Common myeloid progenitor, CD34-positive (primary cell): ENCODE results near the gene CLK2.
A peak's percentile ranks its signal among the peaks of the same experiment; 100 is the strongest.
"Not testable (repeated sequence)": the region's sequence is repeated elsewhere in the genome, so short reads cannot be mapped to it uniquely, and the experiment has no call there.

Source experiments
- CTCF ChIA-PET: fragments of 350-600 bp; sonication (Branson Sonifier 250); formaldehyde crosslinking; loops from one replicate; lab custom pipeline; 2021; ENCODE audit warnings: antibody characterized with exemption; lab: Charles Lee
- POLR2A ChIA-PET: fragments of 350-600 bp; sonication (Branson Sonifier 250); formaldehyde crosslinking; loops from one replicate; lab custom pipeline; 2021; ENCODE audit warnings: antibody characterized with exemption; lab: Charles Lee
- DNase-seq, 3 donors: peaks; one replicate each; pipeline versions ENCODE4 v3.0.0 to v3.0.0-alpha.2; 2013
- H3K27ac ChIP-seq, 2 experiments: 1 replicate in 1 of 2; 2 replicates in 1 of 2; pipeline ENCODE4 v1.7.0; 2013; ENCODE audit warnings: inconsistent platforms in 2 of 2, low read length in 2 of 2, mild to moderate bottlenecking in 2 of 2, low read depth in 1 of 2, moderate library complexity in 1 of 2; ENCODE audit not compliant: severe bottlenecking in 2 of 2, insufficient read depth in 1 of 2, poor library complexity in 1 of 2
- H3K27me3 ChIP-seq, 5 experiments: replicated peaks in 2 of 5; 1 replicate in 3 of 5; 2 replicates in 2 of 5; pipeline versions ENCODE4 v1.6.1 to v1.7.0; 2013; ENCODE audit warnings: low read length in 4 of 5, mild to moderate bottlenecking in 2 of 5, moderate library complexity in 2 of 5, inconsistent platforms in 1 of 5; ENCODE audit not compliant: insufficient read depth in 5 of 5, control insufficient read depth in 4 of 5
- H3K36me3 ChIP-seq, 4 experiments: 1 replicate in 2 of 4; 2 replicates in 2 of 4; pipeline versions ENCODE4 v1.6.1 to v1.7.0; 2013; ENCODE audit warnings: low read length in 3 of 4, control low read depth in 1 of 4, mild to moderate bottlenecking in 1 of 4; ENCODE audit not compliant: control insufficient read depth in 4 of 4, insufficient read depth in 4 of 4
- H3K4me1 ChIP-seq, 4 experiments: 1 replicate in 3 of 4; 2 replicates in 1 of 4; pipeline versions ENCODE4 v1.6.1 to v1.7.1; 2013; ENCODE audit warnings: low read length in 3 of 4, mild to moderate bottlenecking in 3 of 4, control low read depth in 1 of 4, inconsistent platforms in 1 of 4, moderate library complexity in 1 of 4; ENCODE audit not compliant: control insufficient read depth in 4 of 4, insufficient read depth in 4 of 4; ENCODE audit errors: control extremely low read depth in 1 of 4
- H3K4me3 ChIP-seq, 7 experiments: 1 replicate in 4 of 7; 2 replicates in 3 of 7; pipeline versions ENCODE4 v1.5.1 to v1.7.0; 2013; ENCODE audit warnings: mild to moderate bottlenecking in 7 of 7, low read length in 6 of 7, moderate library complexity in 6 of 7, inconsistent platforms in 2 of 7, low read depth in 2 of 7, control low read depth in 1 of 7; ENCODE audit not compliant: insufficient read depth in 4 of 7, control insufficient read depth in 1 of 7; ENCODE audit errors: extremely low read depth in 1 of 7
- H3K9me3 ChIP-seq, 5 experiments: 1 replicate in 4 of 5; 2 replicates in 1 of 5; pipeline versions ENCODE4 v1.6.1 to v1.7.1; 2013; ENCODE audit warnings: low read length in 4 of 5, mild to moderate bottlenecking in 2 of 5, inconsistent platforms in 1 of 5, low read depth in 1 of 5, moderate library complexity in 1 of 5; ENCODE audit not compliant: control insufficient read depth in 4 of 5, insufficient read depth in 2 of 5; ENCODE audit errors: control extremely low read depth in 1 of 5
- WGBS: methylation state at CpG from one replicate; pipeline ENCODE4 v1.1.5; 2013; ENCODE audit not compliant: insufficient coverage; 5-methylcytosine and 5-hydroxymethylcytosine counted together

CLK2 gene

DNA sequence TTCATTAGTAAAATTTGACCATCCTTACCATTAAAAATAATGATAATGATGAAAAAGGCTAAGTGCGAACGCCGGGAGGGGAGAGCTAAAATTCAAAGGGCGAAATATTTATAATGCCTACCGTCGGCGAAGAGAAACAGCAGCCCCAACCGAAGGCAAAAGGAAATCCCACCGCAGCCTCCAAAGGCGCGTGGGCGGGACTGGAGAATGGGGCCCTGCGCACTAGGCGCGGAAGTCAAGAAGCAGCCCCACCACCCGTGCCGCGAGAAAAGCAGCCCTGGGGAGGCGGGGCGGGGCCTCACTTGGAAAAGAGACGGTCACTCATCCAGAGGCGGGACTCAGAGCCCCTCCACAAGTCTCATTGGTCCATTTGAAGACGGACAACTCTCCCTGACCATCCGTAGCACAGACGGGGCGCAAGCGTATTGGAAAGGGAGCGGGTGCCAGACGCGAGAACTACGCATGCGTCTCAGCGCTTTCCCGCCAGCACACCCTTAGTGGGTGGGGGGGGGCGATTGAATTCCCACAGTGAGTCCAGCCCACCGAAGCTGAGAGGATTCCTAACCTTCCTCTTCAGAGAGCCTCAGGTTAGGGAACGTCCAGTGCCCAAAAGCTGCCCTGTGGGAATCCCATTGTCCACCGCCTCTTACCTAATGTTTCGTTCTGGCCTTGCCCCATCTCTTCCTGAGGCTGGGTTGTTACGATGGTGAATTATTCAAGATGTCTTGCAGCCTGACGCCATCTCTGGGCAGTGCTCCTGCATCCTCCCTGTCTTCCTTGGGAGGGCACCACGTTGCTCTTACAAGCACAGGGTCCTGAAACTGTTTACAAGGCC, 45.8 kb downstream of the CLK2 start:
- Histone ChIP-seq H3K9me3 (no peaks in the 10 kb centered on the region), H3K4me3 (peak overlapping the region in 6 of 7 experiments; percentile 68 to 85 (median 76)), H3K27me3 (no peaks in the 10 kb centered on the region), H3K27ac (peak overlapping the region; percentile 74 to 85), H3K4me1 (peaks cover 8 to 43% (median 37%) of the 10 kb centered on the region in 4 experiments), H3K36me3 (peaks cover 0 to 4% (median 0%) of the 10 kb centered on the region in 4 experiments)
- ChIA-PET POLR2A (interaction anchor here (1.3 to 2.2 kb wide), 3 partner anchors 17 to 52 kb away, joined by 3 to 9 read pairs (median 8); partner anchors contain the start of gene MTX1), CTCF (interaction anchor here (1.0 to 6.9 kb wide), 12 partner anchors 16 to 136 kb away, joined by 3 to 68 read pairs (median 5); partner anchors contain the start of genes KRTCAP2, MTX1, THBS3 and TRIM46)
- WGBS, result under 1% methylated on average over 37 of the region's 42 CpGs
- DNase-seq, result peak; percentile 96 to 100 (median 99)

DNA sequence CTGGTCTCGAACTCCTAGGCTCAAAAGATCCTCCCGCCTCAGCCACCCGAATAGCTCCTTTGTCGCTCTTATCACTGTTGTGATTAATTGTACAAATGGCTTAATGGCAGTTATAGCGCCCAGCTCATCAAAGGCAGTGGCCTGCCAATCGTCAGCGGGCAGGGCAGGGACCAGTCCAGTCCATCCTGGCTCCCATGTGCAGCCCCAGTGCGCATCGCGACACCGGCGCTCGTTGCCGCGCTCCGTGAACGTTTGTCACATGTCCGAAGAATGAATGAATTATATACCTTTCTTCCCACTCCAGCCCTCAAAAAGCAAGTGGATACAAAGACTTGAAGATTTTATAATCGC, 46.4 kb downstream of the CLK2 start:
- Histone ChIP-seq H3K27ac (peak overlapping the region; percentile 74 to 85), H3K4me3 (peak overlapping the region in 6 of 7 experiments; percentile 68 to 85 (median 76)), H3K9me3 (no peaks in the 10 kb centered on the region), H3K36me3 (peaks cover 0 to 4% (median 0%) of the 10 kb centered on the region in 4 experiments), H3K4me1 (peaks cover 8 to 48% (median 39%) of the 10 kb centered on the region in 4 experiments), H3K27me3 (no peaks in the 10 kb centered on the region)
- 0% methylated on average over 15 of the region's 19 CpGs for WGBS
- POLR2A ChIA-PET, result interaction anchor here (1.3 to 2.2 kb wide), 3 partner anchors 17 to 52 kb away, joined by 3 to 9 read pairs (median 8); partner anchors contain the start of gene MTX1
- CTCF ChIA-PET, result interaction anchor here (0.7 to 6.9 kb wide), 12 partner anchors 17 to 135 kb away, joined by 3 to 68 read pairs (median 5); partner anchors contain the start of genes KRTCAP2, MTX1, THBS3 and TRIM46
- DNase-seq, result peak in 2 of 3 donors; percentile 61 to 68

DNA sequence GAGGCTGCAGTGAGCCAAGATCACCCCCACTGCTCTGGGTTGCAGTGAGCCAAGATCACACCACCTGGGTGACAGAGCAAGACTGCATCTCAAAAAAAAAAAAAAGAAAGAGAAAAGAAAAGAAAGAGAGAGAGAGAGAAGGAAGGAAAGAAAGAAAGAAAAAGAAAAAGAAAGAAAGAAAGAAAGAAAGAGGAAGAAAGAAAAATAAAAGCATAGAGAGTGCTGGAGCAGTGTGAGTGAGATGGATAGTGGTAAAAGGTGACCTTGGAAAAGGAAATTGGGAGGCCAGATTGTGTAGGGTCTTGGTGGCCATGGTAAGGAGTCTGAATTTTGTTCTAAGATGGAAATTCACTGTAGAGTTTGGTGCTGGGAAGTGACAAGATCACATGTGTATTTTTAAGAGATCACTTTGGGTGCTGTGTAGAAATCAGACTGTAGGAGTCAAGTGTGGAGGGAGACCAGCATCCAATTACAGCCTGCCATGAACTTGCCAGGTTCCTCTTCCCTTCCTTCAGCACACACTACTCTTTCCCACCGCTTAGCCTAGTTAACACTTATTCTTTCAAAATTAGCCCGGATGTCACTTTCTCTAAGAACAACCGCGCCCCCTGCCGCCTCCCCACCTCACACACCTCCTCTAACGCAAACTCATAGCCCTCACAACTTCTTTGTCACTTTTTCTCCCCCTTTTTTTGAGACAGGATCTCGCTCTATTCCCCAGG, 47.0 kb downstream of the CLK2 start:
- POLR2A ChIA-PET, result interaction anchor here (1.3 to 2.2 kb wide), 3 partner anchors 17 to 51 kb away, joined by 3 to 9 read pairs (median 8); partner anchors contain the start of gene MTX1

DNA sequence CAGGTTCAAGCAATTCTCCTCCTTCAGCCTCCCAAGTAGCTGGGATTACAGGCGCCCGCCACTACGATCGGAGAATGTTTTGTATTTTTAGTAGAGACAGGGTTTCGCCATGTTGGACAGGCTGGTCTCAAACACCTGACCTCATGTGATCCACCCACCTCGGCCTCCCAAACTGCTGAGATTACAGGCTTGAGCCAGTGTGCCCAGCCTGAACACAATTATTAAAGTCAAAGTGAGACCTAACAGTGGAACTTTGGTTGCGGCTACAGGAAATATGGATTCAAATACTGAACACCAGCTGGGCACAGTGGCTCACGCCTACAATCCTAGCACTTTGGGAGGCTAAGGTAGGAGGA, 47.9 kb downstream of the CLK2 start:
- POLR2A ChIA-PET, H3K27me3 ChIP-seq, H3K9me3 ChIP-seq, DNase-seq, H3K36me3 ChIP-seq: not testable (repeated sequence)
- Histone ChIP-seq H3K27ac (peak overlapping the region in 1 of 2 experiments; percentile 85), H3K4me3 (peak overlapping the region in 1 of 7 experiments; percentile 85), H3K4me1 (peaks cover 8 to 52% (median 40%) of the 10 kb centered on the region in 4 experiments)
- 100% methylated on average over 4 of the region's 8 CpGs for WGBS
- CTCF ChIA-PET, result interaction anchor here (1.5 to 6.9 kb wide), 5 partner anchors 17 to 50 kb away, joined by 3 to 68 read pairs (median 14); partner anchors contain the start of genes KRTCAP2, MTX1, THBS3 and TRIM46

More for the DNA sequence above, 47.0 kb downstream of the CLK2 start:
- 0% methylated on average over 7 of the region's 7 CpGs for WGBS
- peaks cover 0 to 4% (median 0%) of the 10 kb centered on the region in 4 experiments for H3K36me3 ChIP-seq
- H3K4me1 ChIP-seq, result peaks cover 8 to 48% (median 40%) of the 10 kb centered on the region in 4 experiments
- no peaks in the 10 kb centered on the region for H3K9me3 ChIP-seq
- no peaks in the 10 kb centered on the region for H3K27me3 ChIP-seq
- CTCF ChIA-PET, result interaction anchor here (0.7 to 6.9 kb wide), 13 partner anchors 18 to 135 kb away, joined by 3 to 68 read pairs (median 5); partner anchors contain the start of genes KRTCAP2, MTX1, THBS3 and TRIM46
- DNase-seq, result peak; percentile 82 to 95 (median 95)
- peak overlapping the region in 6 of 7 experiments; percentile 68 to 85 (median 76) for H3K4me3 ChIP-seq
- peak overlapping the region; percentile 74 to 85 for H3K27ac ChIP-seq

DNA sequence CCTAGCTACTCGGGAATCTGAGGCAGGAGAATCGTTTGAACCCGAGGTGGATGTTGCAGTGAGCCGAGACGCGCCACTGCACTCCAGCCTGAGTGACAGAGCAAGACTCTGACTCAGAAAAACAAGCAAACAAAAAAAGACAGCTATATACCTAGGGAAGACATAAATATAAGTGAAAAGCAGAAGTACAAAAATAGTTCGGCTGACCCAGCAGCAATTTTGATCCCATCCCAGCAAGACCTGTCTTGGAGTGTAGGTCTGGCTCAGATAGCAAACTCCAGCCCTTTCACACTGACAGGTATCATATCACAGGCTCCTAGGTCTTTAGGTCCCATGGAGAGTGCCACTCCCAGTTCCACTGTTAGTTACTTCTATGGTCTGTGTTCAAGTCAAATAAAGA, 50.3 kb downstream of the CLK2 start:
- peak in 2 of 3 donors; percentile 48 to 53 for DNase-seq
- H3K4me1 ChIP-seq, result peaks cover 17 to 67% (median 50%) of the 10 kb centered on the region in 4 experiments
- 20% methylated on average over 2 of the region's 7 CpGs for WGBS
- peak overlapping the region in 1 of 7 experiments; percentile 40 for H3K4me3 ChIP-seq
- ChIA-PET POLR2A (no interaction called here), CTCF (interaction anchor here (0.7 to 6.9 kb wide), 6 partner anchors 15 to 133 kb away, joined by 3 to 68 read pairs (median 9); partner anchors contain the start of genes KRTCAP2, MTX1, THBS3 and TRIM46)
- peak overlapping the region in 1 of 2 experiments; percentile 52 for H3K27ac ChIP-seq
- H3K27me3 ChIP-seq, result no peaks in the 10 kb centered on the region
- no peaks in the 10 kb centered on the region for H3K9me3 ChIP-seq
- peaks cover 0 to 4% (median 0%) of the 10 kb centered on the region in 4 experiments for H3K36me3 ChIP-seq

DNA sequence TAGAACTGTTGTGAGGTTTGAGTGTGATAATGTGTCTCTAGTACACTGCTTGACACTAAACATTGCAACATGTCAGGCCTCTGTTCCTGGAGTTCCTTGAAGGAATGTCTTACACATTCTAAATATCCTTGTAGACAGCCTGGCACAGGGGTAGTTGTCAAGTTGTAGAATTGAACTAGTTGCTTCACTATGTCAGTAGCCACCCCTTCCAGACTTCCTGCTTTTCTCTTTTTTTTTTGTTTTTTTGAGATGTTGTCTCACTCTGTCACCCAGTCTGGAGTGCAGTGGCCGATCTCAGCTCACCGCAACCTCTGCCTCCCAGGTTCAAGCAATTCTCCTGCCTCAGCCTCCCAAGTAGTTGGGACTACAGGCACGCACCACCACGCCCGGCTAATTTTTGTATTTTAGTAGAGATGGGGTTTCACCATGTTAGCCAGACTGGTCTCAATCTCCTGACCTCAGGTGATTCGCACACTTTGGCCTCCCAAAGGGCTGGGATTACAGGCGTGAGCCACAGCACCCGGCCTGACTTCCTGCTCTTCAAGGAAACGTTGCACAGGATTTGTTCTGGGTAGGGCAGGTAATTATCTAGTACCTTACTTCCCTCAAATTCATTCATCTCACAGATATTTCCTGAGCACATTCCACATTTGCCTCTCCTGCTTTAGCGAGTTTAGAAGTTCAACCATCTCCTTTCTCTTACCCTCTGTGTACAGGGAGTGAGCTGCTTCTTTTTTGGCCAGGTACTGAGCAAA, 52.9 kb downstream of the CLK2 start:
- H3K4me1 ChIP-seq, result peaks cover 15 to 44% (median 29%) of the 10 kb centered on the region in 4 experiments

More for the DNA sequence above, 52.9 kb downstream of the CLK2 start:
- POLR2A ChIA-PET, H3K9me3 ChIP-seq, DNase-seq, H3K27ac ChIP-seq, H3K4me3 ChIP-seq, H3K27me3 ChIP-seq: not testable (repeated sequence)
- WGBS, result 92% methylated on average over 4 of the region's 10 CpGs
- CTCF ChIA-PET, result interaction anchor here (4.0 kb wide), 1 partner anchor 14 kb away, joined by 15 read pairs; the partner anchor contains the start of gene THBS3
- H3K36me3 ChIP-seq, result peaks cover 3 to 13% (median 5%) of the 10 kb centered on the region in 4 experiments
